Superior temporal gyrus (tissue), 1 donor: Measurements from ENCODE around the gene CTIF.

Source experiments
- DNase-seq: peaks from one replicate; pipeline ENCODE4 v3.0.0-alpha.2; 2016; ENCODE audit errors: extremely low spot score

The CTIF gene

GRCh38 chr18:48901145-48902022 lies 362.6 kb downstream of the CTIF start:
- DNase-seq = no peak

- DNase-seq = no peak
These were observed 363.4 kb downstream of the CTIF start for GRCh38 chr18:48902023-48902855.

- DNase-seq = no peak
These were observed 364.2 kb downstream of the CTIF start for GRCh38 chr18:48902856-48903601.

GRCh38 chr18:48904091-48904490 lies 365.3 kb downstream of the CTIF start:
- DNase-seq = no peak

GRCh38 chr18:48904847-48905394 lies 366.1 kb downstream of the CTIF start:
- no peak for DNase-seq

GRCh38 chr18:48905513-48905912 lies 366.7 kb downstream of the CTIF start:
- no peak for DNase-seq

GRCh38 chr18:48908916-48909315 lies 370.1 kb downstream of the CTIF start:
- DNase-seq = no peak

GRCh38 chr18:48909721-48910120 lies 370.9 kb downstream of the CTIF start:
- no peak for DNase-seq

- no peak for DNase-seq
These were observed 372.2 kb downstream of the CTIF start for GRCh38 chr18:48910972-48911545.
